K562 (cell line): ENCODE data around the gene ERC2. TPM values are rescaled to one million over a fixed set of nuclear protein-coding genes. Genes with fewer than 3 reads are reported as not detected.

Source experiments
- ATAC-seq: fragments of 200-7000 bp; cut with Tn5 transposase; 3 replicates; pipeline ENCODE4 v1.9.1; 2020; ENCODE audit warnings: moderate library complexity
- BruUV-seq: library from RNA; stranded (reverse); fragments of 400-500 nt; replicated peaks from 2 replicates; lab custom pipeline; 2021; lab: Mats Ljungman, UMichigan
- CTCF ChIA-PET: fragments of 300-600 bp; formaldehyde crosslinking; extraction: SDS; loops from one replicate; lab custom pipeline; 2021; ENCODE audit warnings: low intra/inter-chr PET ratio; lab: Yijun Ruan, JAX
- POLR2A ChIA-PET: fragments of 300-600, 350-650 bp; sonication (Branson Sonifier 250); formaldehyde crosslinking; extraction: SDS; loops from one replicate; lab custom pipeline; 2021; ENCODE audit warnings: antibody characterized with exemption, inconsistent platforms; lab: Yijun Ruan, JAX
- DNase-seq, 4 experiments: peaks; one replicate each; pipeline versions ENCODE4 v3.0.0 to v3.0.0-alpha.2; 2011 to 2018; ENCODE audit warnings: low spot score in 3 of 4, mixed read lengths in 3 of 4; ENCODE audit errors: extremely low read depth in 1 of 4
- FAIRE-seq: peaks from 2 replicates; lab custom pipeline; 2011; peaks lifted over from hg19 to GRCh38; lab: Jason Lieb, UNC
- H2AFZ ChIP-seq: 2 replicates; pipeline ENCODE4 v1.6.0; 2011; ENCODE audit warnings: low read depth, low read length, control low read depth, inconsistent platforms
- H3K27ac ChIP-seq: fragments of 200-600 bp; 3 replicates; pipeline ENCODE4 v1.8.0; 2011; ENCODE audit warnings: low read depth, mild to moderate bottlenecking, control low read depth, inconsistent platforms, low read length, moderate library complexity, mixed read lengths; ENCODE audit errors: extremely low read depth
- H3K27me3 ChIP-seq, 2 experiments: fragments of 300-600 bp in 1 of 2; 2 replicates in 1 of 2; 3 replicates in 1 of 2; pipeline versions ENCODE4 v1.6.0 to v1.8.0; 2011; ENCODE audit warnings: inconsistent platforms in 2 of 2, low read length in 2 of 2, mild to moderate bottlenecking in 1 of 2, mixed read lengths in 1 of 2, moderate library complexity in 1 of 2; ENCODE audit not compliant: control insufficient read depth in 2 of 2, insufficient read depth in 2 of 2
- H3K36me3 ChIP-seq: fragments of 300-600 bp; 3 replicates; pipeline ENCODE4 v1.8.0; 2011; ENCODE audit warnings: mild to moderate bottlenecking, low read length, inconsistent platforms; ENCODE audit not compliant: control insufficient read depth, insufficient read depth
- H3K4me1 ChIP-seq, 2 experiments: fragments of 200-600 bp in 1 of 2; replicated peaks in 1 of 2; 2 replicates in 1 of 2; 3 replicates in 1 of 2; pipeline versions ENCODE4 v1.5.1 to v1.8.0; 2011; ENCODE audit warnings: inconsistent platforms in 2 of 2, low read length in 2 of 2, mild to moderate bottlenecking in 1 of 2, mixed read lengths in 1 of 2, moderate library complexity in 1 of 2; ENCODE audit not compliant: control insufficient read depth in 2 of 2, insufficient read depth in 2 of 2
- H3K4me2 ChIP-seq: 2 replicates; pipeline ENCODE4 v1.6.1; 2011; ENCODE audit warnings: low read length, control low read depth, inconsistent platforms, mixed read lengths; ENCODE audit not compliant: insufficient read depth
- H3K4me3 ChIP-seq: fragments of 200-600 bp; sonication (generic), shearing (Covaris generic); 2 replicates; pipeline ENCODE4 v1.5.1; 2016; ENCODE audit warnings: control low read depth, inconsistent platforms
- H3K79me2 ChIP-seq: fragments of 200-600 bp; 3 replicates; pipeline ENCODE4 v1.8.0; 2011; ENCODE audit warnings: low read length, inconsistent platforms; ENCODE audit not compliant: control insufficient read depth, insufficient read depth
- H3K9ac ChIP-seq, 2 experiments: 2 replicates each; pipeline versions ENCODE4 v1.6.0 to v1.6.1; 2011; ENCODE audit warnings: low read depth in 2 of 2, low read length in 2 of 2, control low read depth in 1 of 2, inconsistent platforms in 1 of 2, mild to moderate bottlenecking in 1 of 2, mixed read lengths in 1 of 2; ENCODE audit not compliant: insufficient read depth in 1 of 2
- H3K9me1 ChIP-seq: one replicate; pipeline ENCODE4 v1.6.0; 2011; ENCODE audit warnings: inconsistent platforms, mild to moderate bottlenecking, low read length, moderate library complexity; ENCODE audit not compliant: control insufficient read depth, insufficient read depth
- H3K9me3 ChIP-seq: replicated peaks from 2 replicates; pipeline ENCODE4 v1.5.1; 2011; ENCODE audit warnings: low read depth, low read length, inconsistent platforms; ENCODE audit not compliant: control insufficient read depth, insufficient read depth
- H4K20me1 ChIP-seq: replicated peaks from 2 replicates; pipeline ENCODE4 v1.6.1; 2011; ENCODE audit warnings: low read length, inconsistent platforms, mixed read lengths; ENCODE audit not compliant: control insufficient read depth, insufficient read depth
- AFF4 ChIP-seq: sonication (generic); formaldehyde crosslinking; IDR thresholded peaks from 2 replicates; pipeline ENCODE4 v1.8.0; 2023; ENCODE audit warnings: mild to moderate bottlenecking, missing genetic modification reagents
- ELK3 ChIP-seq: fragments of 450-650 bp; formaldehyde crosslinking; IDR thresholded peaks from 2 replicates; pipeline ENCODE4 v1.4.0; 2020; ENCODE audit warnings: mild to moderate bottlenecking
- HDAC1 ChIP-seq, 2 experiments: fragments of 450-650 bp; IDR thresholded peaks; 2 replicates each; pipeline ENCODE4 v1.6.1; 2016 to 2017; ENCODE audit warnings: inconsistent platforms in 1 of 2, mild to moderate bottlenecking in 1 of 2, moderate library complexity in 1 of 2
- OTX1 ChIP-seq: fragments of 450-650 bp; formaldehyde crosslinking; IDR thresholded peaks from 2 replicates; pipeline ENCODE4 v1.4.0; 2022; ENCODE audit warnings: mild to moderate bottlenecking
- SOX6 ChIP-seq: fragments of 450-650 bp; IDR thresholded peaks from 2 replicates; pipeline ENCODE4 v1.6.1; 2014; ENCODE audit warnings: mild to moderate bottlenecking
- SRF ChIP-seq, 2 experiments: fragments of 250-450, 450-650 bp in 1 of 2; sonication (Bioruptor Pico) in 1 of 2; sonication (generic) in 1 of 2; formaldehyde crosslinking; IDR thresholded peaks; 2 replicates each; pipeline versions ENCODE4 v1.5.0 to v1.5.1; 2020 to 2022; ENCODE audit warnings: mild to moderate bottlenecking in 1 of 2, missing genetic modification reagents in 1 of 2
- TAF1 ChIP-seq: IDR thresholded peaks from 2 replicates; pipeline ENCODE4 v1.6.1; 2011; ENCODE audit warnings: mild to moderate bottlenecking, low read length, moderate library complexity; ENCODE audit not compliant: insufficient read depth, control insufficient read depth, severe bottlenecking; ENCODE audit errors: extremely low read depth
- USF1 ChIP-seq: sonication (generic); formaldehyde crosslinking; IDR thresholded peaks from 2 replicates; pipeline ENCODE4 v1.9.0; 2022; ENCODE audit warnings: mild to moderate bottlenecking, missing genetic modification reagents
- ZNF121 ChIP-seq: sonication (generic); formaldehyde crosslinking; conservative IDR thresholded peaks from 2 replicates; pipeline ENCODE4 v1.8.0; 2022; ENCODE audit warnings: missing genetic modification reagents
- ZNF586 ChIP-seq: fragments of 450-650 bp; formaldehyde crosslinking; conservative IDR thresholded peaks from 2 replicates; pipeline ENCODE4 v1.4.0; 2020; ENCODE audit warnings: mild to moderate bottlenecking, moderate library complexity
- ZNF740 ChIP-seq, 3 experiments: fragments of 200-800 bp in 1 of 3; sonication (Bioruptor generic) in 1 of 3; sonication (generic) in 1 of 3; formaldehyde crosslinking in 1 of 3; IDR thresholded peaks; 2 replicates each; pipeline versions ENCODE4 v1.6.1 to v1.8.0; 2016 to 2022; ENCODE audit warnings: mild to moderate bottlenecking in 2 of 3, missing compliant biosample characterization in 2 of 3, missing genetic modification characterization in 2 of 3, missing genetic modification reagents in 1 of 3
- ZSCAN29 ChIP-seq: fragments of 450-650 bp; IDR thresholded peaks from 2 replicates; pipeline ENCODE4 v1.6.1; 2017
- WGBS: fragments of 100-300 bp; shearing (Covaris generic); methylation state at CpG from one replicate; pipeline ENCODE4 v1.1.6; 2016; ENCODE audit warnings: low coverage, mixed read lengths; ENCODE audit not compliant: insufficient coverage; ENCODE audit errors: missing lambda C conversion rate; 5-methylcytosine and 5-hydroxymethylcytosine counted together
- in situ Hi-C: fragments of 300-500 bp; cut with MboI; formaldehyde crosslinking; loops from 4 replicates; pipeline ENCODE4 v1.15.0; 2018; ENCODE audit warnings: inconsistent platforms, mixed read lengths
- intact Hi-C: fragments of 100-400 bp; cut with micrococcal nuclease; formaldehyde crosslinking; loops from 2 replicates; pipeline ENCODE4 v1.14.2; 2022
- polyA plus RNA-seq, 8 experiments: library from polyadenylated mRNA; depleted of rRNA in 4 of 8; stranded (reverse) in 5 of 8; unstranded in 3 of 8; fragments of >200 nt; fragmentation: Nextera tagmentation in 2 of 8; fragmentation: Illumina TruSeq in 1 of 8; extraction: Ambion mirVana in 2 of 8; extraction: Trizol in 1 of 8; gene quantifications; 2 replicates each; pipeline versions ENCODE4 v1.2.1 to v1.2.3, GENCODE V29; 2011 to 2014; ENCODE audit warnings: inconsistent platforms in 1 of 8, missing spikeins in 1 of 8
- total RNA-seq, 7 experiments: library from RNA; depleted of rRNA in 6 of 7; stranded (reverse); fragments of >200 nt in 6 of 7; fragmentation: Illumina TruSeq in 2 of 7; extraction: Trizol in 2 of 7; gene quantifications; 2 replicates each; pipeline versions ENCODE4 v1.2.1 to v1.2.3, GENCODE V29; 2011 to 2021; ENCODE audit warnings: low replicate concordance in 1 of 7

The ERC2 gene
- total and polyA plus RNA-seq, 9 of the 15 experiments (the other 6 are each of a cell fraction or from before 2014, with no cell fraction given): 0.04 to 0.18 (median 0.07) TPM; not detected in 2

GRCh38 chr3:55765906-55766701 lies 702.2 kb downstream of the ERC2 start (continued):
- no peak for TF ChIP-seq ZNF740 (CRISPR knock-in tag; IDR thresholded peaks at IDR 0.05)
- no peak for TF ChIP-seq ZNF740 (tag; IDR thresholded peaks at IDR 0.05)
- TF ChIP-seq ZNF586: no peak
- TF ChIP-seq TAF1: no peak
- no peak for TF ChIP-seq ZNF121
- no peak for TF ChIP-seq OTX1 (CRISPR knock-in tag)
- TF ChIP-seq SRF (CRISPR knock-in tag; IDR thresholded peaks at IDR 0.05): no peak
- TF ChIP-seq USF1 (CRISPR knock-in tag): no peak
- TF ChIP-seq HDAC1 (IDR thresholded peaks at IDR 0.05): no peak

- CTCF ChIA-PET: no interaction called here
- in situ Hi-C loops: no loop called here
- POLR2A ChIA-PET: no interaction called here
- no peak for TF ChIP-seq SOX6
- no peak for TF ChIP-seq AFF4 (CRISPR knock-in tag)
- no peak for TF ChIP-seq ZSCAN29
- no peak for TF ChIP-seq ELK3 (CRISPR knock-in tag)
These were observed 702.9 kb downstream of the ERC2 start for GRCh38 chr3:55765398-55765797.

More at GRCh38 chr3:55765398-55765797, 702.9 kb downstream of the ERC2 start:
- Histone ChIP-seq H3K9me1 (no peaks in the 10 kb centered on the region), H3K36me3 (no peaks in the 10 kb centered on the region), H2AFZ (no peak overlapping the region), H3K4me2 (no peak overlapping the region), H3K4me1 (no peaks in the 10 kb centered on the region), H3K9ac (no peak overlapping the region), H4K20me1 (no peaks in the 10 kb centered on the region), H3K9me3 (no peaks in the 10 kb centered on the region), H3K27ac (no peak overlapping the region), H3K79me2 (no peaks in the 10 kb centered on the region), H3K27me3 (no peaks in the 10 kb centered on the region), H3K4me3 (no peak overlapping the region)
- BruUV-seq: no TSS peak
- DNase-seq: no peak
- intact Hi-C loops: no loop called here
- no peak for ATAC-seq
- 0% methylated on average over 7 of the region's 7 CpGs for WGBS
- FAIRE-seq: no peak
